Kidney epithelial cell (primary cell): ENCODE data around the gene EXOSC9. TPM values are rescaled to one million over a fixed set of nuclear protein-coding genes. Genes with fewer than 3 reads are reported as not detected.

Experiments used
- DNase-seq: peaks from one replicate; pipeline ENCODE4 v3.0.0-alpha.2; 2010; ENCODE audit warnings: low read depth
- H3K27me3 ChIP-seq: 2 replicates; pipeline ENCODE4 v1.6.0; 2011; ENCODE audit warnings: low read length; ENCODE audit not compliant: control insufficient read depth, insufficient read depth
- H3K36me3 ChIP-seq: 2 replicates; pipeline ENCODE4 v1.5.1; 2011; ENCODE audit warnings: low read length; ENCODE audit not compliant: control insufficient read depth, insufficient read depth
- H3K4me3 ChIP-seq: 2 replicates; pipeline ENCODE4 v1.5.1; 2011; ENCODE audit warnings: low read depth, mild to moderate bottlenecking, control low read depth, low read length
- CTCF ChIP-seq: IDR thresholded peaks from 2 replicates; pipeline ENCODE4 v1.5.1; 2011; ENCODE audit warnings: mild to moderate bottlenecking, moderate library complexity, low read length, control low read depth, inconsistent platforms; ENCODE audit not compliant: insufficient read depth, poor library complexity, severe bottlenecking
- total RNA-seq: library from RNA; depleted of rRNA; stranded (reverse); fragments of >200 nt; gene quantifications from 2 replicates; pipeline ENCODE4 v1.2.3, GENCODE V29; 2015

EXOSC9 gene
- total RNA-seq, 1 donor from 2014 or later = 39.2 TPM

GRCh38 chr4:121822796-121823504 is 21.8 kb downstream of the EXOSC9 start:
- Histone ChIP-seq H3K36me3 (peaks cover 2% of the 10 kb centered on the region), H3K27me3 (no peaks in the 10 kb centered on the region), H3K4me3 (peak overlapping the region; percentile 77)
- DNase-seq = no peak
- no peak for TF ChIP-seq CTCF

GRCh38 chr4:121823505-121824170 is 22.5 kb downstream of the EXOSC9 start, which contains the start of gene CCNA2:
Gene CCNA2, minus strand, starts transcription at chr4:121823883. Its CDS starts 255 bp downstream, at chr4:121823628.
- Histone ChIP-seq H3K36me3 (peaks cover 2% of the 10 kb centered on the region), H3K27me3 (no peaks in the 10 kb centered on the region), H3K4me3 (peak within 1 kb of the TSS; percentile 77)
- TF ChIP-seq CTCF = no peak
- peak; percentile 77 for DNase-seq

- H3K4me3 ChIP-seq = peak overlapping the region; percentile 77
- H3K36me3 ChIP-seq = peaks cover 2% of the 10 kb centered on the region
- no peak for TF ChIP-seq CTCF
- no peak for DNase-seq
- no peaks in the 10 kb centered on the region for H3K27me3 ChIP-seq
Measured at GRCh38 chr4:121824171-121824527, 23.0 kb downstream of the EXOSC9 start.

- DNase-seq = no peak
- Histone ChIP-seq H3K4me3 (no peak overlapping the region), H3K27me3 (no peaks in the 10 kb centered on the region), H3K36me3 (peaks cover 2% of the 10 kb centered on the region)
- no peak for TF ChIP-seq CTCF
Measured at GRCh38 chr4:121824950-121825349, 23.8 kb downstream of the EXOSC9 start.

GRCh38 chr4:121827853-121828252 is 26.7 kb downstream of the EXOSC9 start:
- Histone ChIP-seq H3K4me3 (no peak overlapping the region), H3K27me3 (no peaks in the 10 kb centered on the region), H3K36me3 (no peaks in the 10 kb centered on the region)
- no peak for DNase-seq
- no peak for TF ChIP-seq CTCF
